Keratinocyte (primary cell): ENCODE data around the gene FJX1. TPM values are rescaled to one million over a fixed set of nuclear protein-coding genes. Genes with fewer than 3 reads are reported as not detected.
A peak's percentile ranks its signal among the peaks of the same experiment; 100 is the strongest.

ENCODE experiments used
- DNase-seq: peaks from one replicate; pipeline ENCODE4 v3.0.0-alpha.2; 2011; ENCODE audit warnings: low read depth, missing footprints, low spot score
- FAIRE-seq: peaks from 2 replicates; lab custom pipeline; 2011; peaks lifted over from hg19 to GRCh38; lab: Jason Lieb, UNC
- H2AFZ ChIP-seq: 2 replicates; pipeline ENCODE4 v1.6.0; 2012; ENCODE audit warnings: low read length, control low read depth, inconsistent platforms; ENCODE audit not compliant: control insufficient read depth
- H3K27ac ChIP-seq: 2 replicates; pipeline ENCODE4 v1.5.1; 2011; ENCODE audit warnings: low read length; ENCODE audit not compliant: control insufficient read depth, insufficient read depth
- H3K27me3 ChIP-seq: 3 replicates; pipeline ENCODE4 v1.6.0; 2011; ENCODE audit warnings: low read length; ENCODE audit not compliant: control insufficient read depth, insufficient read depth; ENCODE audit errors: extremely low read depth
- H3K36me3 ChIP-seq, 2 experiments: 2 replicates in 1 of 2; 3 replicates in 1 of 2; pipeline ENCODE4 v1.5.1; 2011; ENCODE audit warnings: low read length in 2 of 2, mild to moderate bottlenecking in 1 of 2; ENCODE audit not compliant: control insufficient read depth in 2 of 2, insufficient read depth in 2 of 2; ENCODE audit errors: extremely low read depth in 1 of 2
- H3K4me1 ChIP-seq: 3 replicates; pipeline ENCODE4 v1.5.1; 2011; ENCODE audit warnings: low read length; ENCODE audit not compliant: control insufficient read depth, insufficient read depth; ENCODE audit errors: extremely low read depth
- H3K4me2 ChIP-seq: 3 replicates; pipeline ENCODE4 v1.6.0; 2011; ENCODE audit warnings: low read depth, low read length; ENCODE audit not compliant: control insufficient read depth, insufficient read depth; ENCODE audit errors: extremely low read depth
- H3K4me3 ChIP-seq, 3 experiments: fragments of 200-600 bp in 1 of 3; sonication (generic) in 1 of 3; 2 replicates in 2 of 3; 3 replicates in 1 of 3; pipeline ENCODE4 v1.5.1; 2011 to 2016; ENCODE audit warnings: low read length in 3 of 3, mild to moderate bottlenecking in 3 of 3, control low read depth in 2 of 3, inconsistent platforms in 1 of 3, low read depth in 1 of 3, mixed read lengths in 1 of 3, mixed run types in 1 of 3, moderate library complexity in 1 of 3; ENCODE audit not compliant: control insufficient read depth in 2 of 3, insufficient read depth in 2 of 3; ENCODE audit errors: extremely low read depth in 1 of 3
- H3K79me2 ChIP-seq: 2 replicates; pipeline ENCODE4 v1.6.0; 2012; ENCODE audit warnings: low read length; ENCODE audit not compliant: control insufficient read depth, insufficient read depth
- H3K9ac ChIP-seq: 3 replicates; pipeline ENCODE4 v1.6.0; 2011; ENCODE audit warnings: low read length; ENCODE audit not compliant: control insufficient read depth, insufficient read depth; ENCODE audit errors: extremely low read depth
- H3K9me1 ChIP-seq: 3 replicates; pipeline ENCODE4 v1.6.0; 2011; ENCODE audit warnings: low read length; ENCODE audit not compliant: control insufficient read depth, insufficient read depth; ENCODE audit errors: extremely low read depth
- H3K9me3 ChIP-seq: 2 replicates; pipeline ENCODE4 v1.5.1; 2012; ENCODE audit warnings: low read depth, low read length; ENCODE audit not compliant: control insufficient read depth
- H4K20me1 ChIP-seq: 3 replicates; pipeline ENCODE4 v1.6.0; 2011; ENCODE audit warnings: low read length; ENCODE audit not compliant: control insufficient read depth, insufficient read depth; ENCODE audit errors: extremely low read depth
- EZH2 ChIP-seq: IDR thresholded peaks from one replicate; pipeline ENCODE4 v1.6.1; 2012; ENCODE audit warnings: inconsistent platforms, mild to moderate bottlenecking, low read length, moderate library complexity
- dilution Hi-C: fragments of 300-500 bp; cut with MboI; formaldehyde crosslinking; loops from one replicate; pipeline ENCODE4 v1.7.0; 2020; ENCODE audit warnings: low sequenced_read_pairs; ENCODE audit not compliant: extremely low pct_ligation_motif_present
- polyA plus RNA-seq, 5 experiments: library from polyadenylated mRNA; depleted of rRNA in 3 of 5; stranded (reverse) in 3 of 5; stranded (forward) in 1 of 5; unstranded in 1 of 5; fragments of >200 nt; gene quantifications; 1 replicate in 1 of 5; 2 replicates in 3 of 5; 3 replicates in 1 of 5; pipeline versions ENCODE4 v1.2.1 to v1.2.3, GENCODE V29; 2011 to 2012; ENCODE audit warnings: missing spikeins in 2 of 5, low read depth in 1 of 5, low replicate concordance in 1 of 5
- TF ChIP-seq, protein P1 (sequence below), 3 experiments: IDR thresholded peaks in 1 of 3; conservative IDR thresholded peaks in 1 of 3; optimal IDR thresholded peaks in 1 of 3; 2 replicates in 2 of 3; 3 replicates in 1 of 3; pipeline versions ENCODE3 to v1.5.1; 2011; ENCODE audit warnings: low read length in 3 of 3, mild to moderate bottlenecking in 3 of 3, moderate library complexity in 2 of 3, control low read depth in 1 of 3, inconsistent platforms in 1 of 3; ENCODE audit not compliant: insufficient read depth in 2 of 3; ENCODE audit errors: extremely low read depth in 1 of 3

FJX1 gene
- polyA plus RNA-seq, 1 donor (not counting 4 experiments of a cell fraction or from before 2014, with no cell fraction given), result 19.7 TPM

DNA sequence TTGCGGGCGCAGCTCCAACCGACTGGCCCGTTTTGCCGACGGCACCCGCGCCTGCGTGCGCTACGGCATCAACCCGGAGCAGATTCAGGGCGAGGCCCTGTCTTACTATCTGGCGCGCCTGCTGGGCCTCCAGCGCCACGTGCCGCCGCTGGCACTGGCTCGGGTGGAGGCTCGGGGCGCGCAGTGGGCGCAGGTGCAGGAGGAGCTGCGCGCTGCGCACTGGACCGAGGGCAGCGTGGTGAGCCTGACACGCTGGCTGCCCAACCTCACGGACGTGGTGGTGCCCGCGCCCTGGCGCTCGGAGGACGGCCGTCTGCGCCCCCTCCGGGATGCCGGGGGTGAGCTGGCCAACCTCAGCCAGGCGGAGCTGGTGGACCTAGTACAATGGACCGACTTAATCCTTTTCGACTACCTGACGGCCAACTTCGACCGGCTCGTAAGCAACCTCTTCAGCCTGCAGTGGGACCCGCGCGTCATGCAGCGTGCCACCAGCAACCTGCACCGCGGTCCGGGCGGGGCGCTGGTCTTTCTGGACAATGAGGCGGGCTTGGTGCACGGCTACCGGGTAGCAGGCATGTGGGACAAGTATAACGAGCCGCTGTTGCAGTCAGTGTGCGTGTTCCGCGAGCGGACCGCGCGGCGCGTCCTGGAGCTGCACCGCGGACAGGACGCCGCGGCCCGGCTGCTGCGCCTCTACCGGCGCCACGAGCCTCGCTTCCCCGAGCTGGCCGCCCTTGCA is 1.0 kb downstream of the FJX1 start:
- dilution Hi-C loops, result loop anchor here (25.0 kb wide), 1 partner anchor 193 kb away; no protein-coding TSS in a partner anchor
- FAIRE-seq, result no peak
- H2AFZ ChIP-seq, result no peak overlapping the region
- no peaks in the 10 kb centered on the region for H3K27me3 ChIP-seq
- peaks cover 0 to 10% of the 10 kb centered on the region in 2 experiments for H3K36me3 ChIP-seq
- H3K9me3 ChIP-seq, result no peaks in the 10 kb centered on the region
- H3K4me1 ChIP-seq, result peaks cover 60% of the 10 kb centered on the region
- no peaks in the 10 kb centered on the region for H3K9me1 ChIP-seq
- H3K4me3 ChIP-seq, result peak overlapping the region; percentile 56 to 91 (median 89)
- TF ChIP-seq, protein P1, sequence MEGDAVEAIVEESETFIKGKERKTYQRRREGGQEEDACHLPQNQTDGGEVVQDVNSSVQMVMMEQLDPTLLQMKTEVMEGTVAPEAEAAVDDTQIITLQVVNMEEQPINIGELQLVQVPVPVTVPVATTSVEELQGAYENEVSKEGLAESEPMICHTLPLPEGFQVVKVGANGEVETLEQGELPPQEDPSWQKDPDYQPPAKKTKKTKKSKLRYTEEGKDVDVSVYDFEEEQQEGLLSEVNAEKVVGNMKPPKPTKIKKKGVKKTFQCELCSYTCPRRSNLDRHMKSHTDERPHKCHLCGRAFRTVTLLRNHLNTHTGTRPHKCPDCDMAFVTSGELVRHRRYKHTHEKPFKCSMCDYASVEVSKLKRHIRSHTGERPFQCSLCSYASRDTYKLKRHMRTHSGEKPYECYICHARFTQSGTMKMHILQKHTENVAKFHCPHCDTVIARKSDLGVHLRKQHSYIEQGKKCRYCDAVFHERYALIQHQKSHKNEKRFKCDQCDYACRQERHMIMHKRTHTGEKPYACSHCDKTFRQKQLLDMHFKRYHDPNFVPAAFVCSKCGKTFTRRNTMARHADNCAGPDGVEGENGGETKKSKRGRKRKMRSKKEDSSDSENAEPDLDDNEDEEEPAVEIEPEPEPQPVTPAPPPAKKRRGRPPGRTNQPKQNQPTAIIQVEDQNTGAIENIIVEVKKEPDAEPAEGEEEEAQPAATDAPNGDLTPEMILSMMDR (optimal IDR thresholded peaks at IDR 0.05 in 1 of 3, IDR thresholded peaks at IDR 0.05 in 1 of 3, conservative IDR thresholded peaks at IDR 0.05 in 1 of 3; ENCODE audit: extremely low read depth in 1 of 3, insufficient read depth in 2 of 3, low read length in 3 of 3), result peak in 2 of 3 experiments; percentile 10 to 15
- TF ChIP-seq EZH2, result no peak
- peak overlapping the region; percentile 95 for H3K27ac ChIP-seq
- DNase-seq, result no peak
- H3K4me2 ChIP-seq, result peak overlapping the region; percentile 100
- H4K20me1 ChIP-seq, result no peaks in the 10 kb centered on the region
- H3K79me2 ChIP-seq, result peaks cover 32% of the 10 kb centered on the region
- peak overlapping the region; percentile 91 for H3K9ac ChIP-seq

DNA sequence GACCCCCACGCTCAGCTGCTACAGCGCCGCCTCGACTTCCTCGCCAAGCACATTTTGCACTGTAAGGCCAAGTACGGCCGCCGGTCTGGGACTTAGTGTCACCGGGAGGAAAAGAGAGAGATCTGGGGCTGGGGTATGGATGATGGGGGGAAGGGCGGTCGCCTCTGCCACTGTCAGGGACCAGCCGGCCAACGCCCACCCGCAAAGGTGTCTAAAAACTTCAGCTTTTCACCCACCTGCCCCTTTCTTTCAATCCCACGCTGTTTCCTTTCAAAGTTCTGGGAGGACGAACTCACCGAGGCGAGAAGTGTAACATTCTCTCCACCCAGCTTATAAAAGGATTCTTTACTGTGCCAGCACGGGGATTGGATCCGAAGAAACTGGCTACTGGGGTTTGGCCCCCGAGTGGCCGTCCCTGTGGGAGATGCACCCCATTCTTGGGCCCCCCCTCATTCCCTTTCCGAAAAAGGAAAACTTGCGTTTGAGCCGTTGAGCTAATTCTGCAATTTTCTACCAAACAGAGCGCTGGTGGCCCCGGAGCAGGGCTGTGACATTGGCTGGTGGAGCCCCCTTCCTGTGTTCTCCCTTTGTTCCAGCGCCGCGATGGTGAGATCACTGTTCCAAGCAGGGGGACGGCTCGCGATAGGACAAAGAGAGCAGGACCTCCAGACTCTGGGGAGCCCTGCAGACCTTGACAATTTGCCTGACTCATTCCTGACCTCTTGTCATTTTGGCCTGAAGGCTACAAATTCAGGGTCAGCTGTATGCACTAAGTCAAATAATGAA is 1.8 kb downstream of the FJX1 start:
- Histone ChIP-seq H3K27me3 (no peaks in the 10 kb centered on the region), H3K36me3 (peaks cover 0 to 10% of the 10 kb centered on the region in 2 experiments), H3K9ac (peak overlapping the region; percentile 91), H3K4me1 (peaks cover 64% of the 10 kb centered on the region), H3K9me1 (no peaks in the 10 kb centered on the region), H3K4me2 (peak overlapping the region; percentile 100), H3K4me3 (peak overlapping the region; percentile 56 to 91 (median 89)), H3K79me2 (peaks cover 32% of the 10 kb centered on the region), H3K9me3 (no peaks in the 10 kb centered on the region), H2AFZ (no peak overlapping the region), H3K27ac (peak overlapping the region; percentile 95), H4K20me1 (no peaks in the 10 kb centered on the region)
- dilution Hi-C loops, result loop anchor here (25.0 kb wide), 1 partner anchor 192 kb away; no protein-coding TSS in a partner anchor
- FAIRE-seq, result no peak
- TF ChIP-seq EZH2, result no peak
- TF ChIP-seq, protein P1 (optimal IDR thresholded peaks at IDR 0.05 in 1 of 3, IDR thresholded peaks at IDR 0.05 in 1 of 3, conservative IDR thresholded peaks at IDR 0.05 in 1 of 3; ENCODE audit: extremely low read depth in 1 of 3, insufficient read depth in 2 of 3, low read length in 3 of 3), result no peak
- no peak for DNase-seq
